Ovary (tissue), 3 donors: ENCODE measurements around the gene PLXDC2.

Experiments used
- CTCF ChIP-seq, 3 donors: fragments of 450-650 bp in 2 of 3; fragments of 200-600 bp in 1 of 3; IDR thresholded peaks; one replicate each; pipeline versions ENCODE4 v1.5.1 to v1.8.0; 2016 to 2022; ENCODE audit warnings: antibody characterized with exemption in 3 of 3, mild to moderate bottlenecking in 1 of 3
- POLR2A ChIP-seq: fragments of 450-650 bp; IDR thresholded peaks from one replicate; pipeline ENCODE4 v1.6.1; 2017; ENCODE audit warnings: antibody characterized with exemption, mild to moderate bottlenecking, moderate library complexity
- donor health status: DM: no; HTN: no; CAD: no.

GRCh38 chr10:20281579-20281978 is 465.3 kb downstream of the PLXDC2 start:
- TF ChIP-seq CTCF (IDR thresholded peaks at IDR 0.05) (no peak), POLR2A (no peak)
